ENCODE results near the gene PDE5A.
"Not testable (repeated sequence)": the region's sequence is repeated elsewhere in the genome, so short reads cannot be mapped to it uniquely, and the experiment has no call there.

PDE5A gene

DNA sequence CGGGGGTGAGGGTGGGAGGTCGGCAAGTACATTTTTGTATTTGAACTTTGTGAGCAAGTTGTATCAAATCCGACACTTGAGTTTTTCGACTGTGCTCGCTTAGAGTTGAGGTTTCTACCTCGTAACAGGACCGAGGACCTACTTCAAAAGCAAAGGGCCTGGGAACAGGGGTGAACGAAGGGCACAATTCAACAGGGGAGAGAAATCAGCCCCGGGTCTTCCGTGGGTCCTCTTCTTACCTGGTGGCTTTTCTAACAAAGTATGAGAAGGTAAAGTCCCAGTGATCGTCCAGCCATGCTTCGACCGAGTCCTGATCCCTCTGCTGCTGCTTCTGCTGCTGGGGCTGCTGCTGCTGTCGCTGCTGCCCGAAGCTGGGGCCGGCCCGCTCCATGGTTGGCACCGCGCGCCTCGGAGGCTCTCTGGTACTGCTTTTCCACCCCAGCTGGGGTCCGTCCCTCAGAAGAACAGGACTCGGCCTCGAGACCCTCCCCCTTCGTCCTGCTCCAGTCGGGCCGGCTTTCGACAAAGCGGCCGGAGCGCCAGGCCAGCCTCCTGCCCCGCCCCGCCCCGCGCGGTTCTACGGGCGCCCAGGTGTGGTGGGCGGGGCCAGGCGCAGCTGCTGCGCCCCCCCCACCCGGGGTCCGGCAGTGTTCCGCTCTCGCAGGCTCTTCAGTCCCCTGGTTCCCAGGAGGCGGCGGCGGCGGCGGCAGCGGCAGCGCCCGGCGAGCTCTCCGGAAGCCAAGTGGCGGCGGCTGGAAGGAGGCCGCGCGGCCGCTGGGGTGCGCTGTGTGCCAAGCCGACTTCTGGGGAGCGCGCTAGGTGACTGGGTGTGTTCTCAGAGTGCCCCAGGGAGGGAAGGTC lies at the start of gene PDE5A:
Gene PDE5A, minus strand, starts transcription at position 524 of the 861 bp plus-strand sequence. Its CDS starts 133 bp downstream, at position 391.
- peak; percentile 78 for DNase-seq

DNA sequence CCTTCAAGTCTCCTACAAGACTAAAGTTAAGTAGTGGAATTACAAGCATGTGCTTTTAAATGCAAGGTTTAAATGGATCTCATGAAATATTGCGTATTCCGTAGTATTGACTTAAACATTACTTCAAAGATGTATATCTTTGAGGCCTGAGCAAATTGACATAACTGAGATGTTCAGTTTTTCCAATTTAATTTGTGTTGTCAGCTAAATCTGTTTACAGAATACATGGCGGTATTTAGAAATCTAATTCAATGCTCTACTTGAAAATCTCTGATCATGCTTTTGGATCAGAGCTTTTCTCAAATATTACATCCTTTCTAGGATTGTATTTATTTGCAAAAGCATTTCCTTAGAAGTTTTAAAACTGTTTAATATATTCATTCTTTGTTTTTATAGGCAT lies 47.5 kb upstream of the PDE5A start:
- DNase-seq: no peak

DNA sequence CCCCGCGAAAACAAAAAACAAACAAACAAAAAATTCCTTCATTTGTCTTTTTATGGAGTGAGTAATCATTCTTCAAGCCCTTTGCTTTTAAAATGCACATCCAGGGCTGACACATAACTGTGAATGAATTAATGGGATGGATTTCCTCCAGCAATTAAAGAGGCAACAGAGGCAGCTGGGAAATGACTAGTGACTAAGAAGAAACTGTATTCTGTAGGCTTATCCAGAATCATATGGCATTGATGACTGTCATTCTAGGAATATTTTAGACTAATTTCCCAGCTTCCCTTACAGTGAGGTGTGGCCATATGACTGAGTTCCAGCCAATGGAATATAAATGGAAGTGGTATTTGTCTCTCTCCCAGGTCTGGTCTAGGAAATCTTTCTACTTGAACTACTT lies 46.8 kb upstream of the PDE5A start:
- no peak for DNase-seq

DNA sequence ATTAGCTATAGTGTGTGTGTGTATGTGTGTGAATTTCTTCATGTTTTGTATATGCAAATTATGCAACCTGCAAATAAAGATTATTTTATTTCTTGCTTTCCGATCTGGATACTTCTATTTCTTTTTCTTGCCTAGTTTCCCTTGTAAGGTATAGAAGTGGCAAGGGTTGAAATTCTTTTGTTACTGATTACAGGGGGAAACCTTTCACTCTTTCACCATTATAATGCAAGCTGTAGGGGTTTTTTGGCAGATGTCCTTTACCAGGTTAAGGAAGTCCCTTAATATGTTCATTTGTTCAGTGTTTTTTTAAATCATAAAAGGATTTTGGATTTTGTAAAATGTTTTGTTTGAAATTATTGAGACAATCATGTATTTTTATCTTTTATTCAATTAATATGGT lies 44.3 kb upstream of the PDE5A start:
- DNase-seq: no peak

DNA sequence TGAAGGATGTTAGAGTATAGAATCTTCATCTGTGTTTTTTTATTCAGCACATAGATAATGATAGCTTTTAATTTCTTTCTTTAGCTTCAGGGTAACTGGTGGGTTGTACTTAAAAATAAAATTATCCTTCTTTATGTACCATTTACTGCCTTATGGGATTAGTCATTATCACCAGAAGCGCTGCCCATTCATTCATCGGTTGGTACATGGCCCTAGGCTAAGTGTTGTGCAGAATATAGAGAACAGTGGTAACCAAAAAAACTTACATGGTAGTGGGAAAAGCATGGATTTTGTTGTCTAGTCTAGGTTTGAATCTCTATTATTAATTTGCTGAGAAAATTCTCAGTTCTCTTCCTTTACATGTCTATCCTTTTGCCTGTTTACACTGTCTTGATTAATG lies 43.5 kb upstream of the PDE5A start:
- DNase-seq: no peak

DNA sequence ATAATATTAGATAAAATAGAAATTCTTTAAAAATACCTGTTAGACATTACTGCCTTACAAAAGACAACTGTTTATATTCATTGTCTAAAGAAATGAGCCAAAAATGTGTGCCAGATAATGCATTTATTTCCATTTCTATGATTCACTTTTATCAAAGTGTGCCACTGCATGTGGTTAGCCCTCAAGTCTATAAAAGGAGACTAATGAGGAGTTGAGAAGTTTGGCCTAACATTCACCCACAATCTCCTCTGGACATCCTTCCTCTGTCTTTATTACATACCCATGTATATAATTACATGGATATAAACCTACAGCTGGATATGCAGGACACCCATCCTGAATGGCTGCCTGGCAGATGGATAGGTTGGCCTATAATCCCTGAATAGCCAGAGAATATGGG lies 42.6 kb upstream of the PDE5A start:
- no peak for DNase-seq

DNA sequence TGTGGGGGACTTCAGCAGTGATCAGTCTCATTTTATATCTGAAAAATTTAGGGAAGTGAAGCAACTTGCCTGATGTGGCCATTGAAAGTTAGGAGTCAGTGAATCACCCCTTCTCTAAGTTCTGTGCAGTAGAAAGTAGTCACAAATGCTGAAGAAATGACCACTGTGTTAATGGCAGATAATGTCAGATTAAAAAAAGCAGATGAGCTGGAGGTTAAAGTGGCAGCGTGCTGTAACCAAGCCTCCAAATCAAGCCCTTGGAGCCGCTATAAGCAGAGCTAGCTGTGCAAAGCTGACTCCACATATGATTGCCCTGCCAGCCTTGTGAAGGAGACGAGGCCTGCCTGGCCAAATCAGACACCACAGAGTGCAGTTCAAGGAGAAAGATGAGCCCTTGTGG lies 39.2 kb upstream of the PDE5A start:
- DNase-seq: no peak

DNA sequence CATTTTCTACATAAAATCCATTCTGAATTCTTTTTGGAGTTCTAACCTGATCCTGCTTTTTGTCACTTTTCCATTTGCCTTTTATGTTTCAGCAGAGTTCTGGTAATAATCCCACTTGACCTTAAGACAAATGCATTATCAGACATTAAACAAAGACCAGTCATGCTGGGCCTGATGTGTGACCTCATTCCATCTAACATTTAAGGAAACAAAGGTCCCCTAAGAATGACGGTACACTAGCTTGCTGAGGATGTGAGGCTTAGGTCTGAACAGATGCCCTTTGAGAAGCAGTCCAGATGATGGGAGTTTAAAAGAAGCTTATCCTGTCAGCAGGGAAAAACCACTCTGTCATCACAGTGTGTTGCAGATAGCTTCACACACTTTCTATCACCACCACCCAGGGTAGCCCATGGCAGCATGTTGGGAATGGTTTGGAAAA lies 38.1 kb upstream of the PDE5A start:
- no peak for DNase-seq

DNA sequence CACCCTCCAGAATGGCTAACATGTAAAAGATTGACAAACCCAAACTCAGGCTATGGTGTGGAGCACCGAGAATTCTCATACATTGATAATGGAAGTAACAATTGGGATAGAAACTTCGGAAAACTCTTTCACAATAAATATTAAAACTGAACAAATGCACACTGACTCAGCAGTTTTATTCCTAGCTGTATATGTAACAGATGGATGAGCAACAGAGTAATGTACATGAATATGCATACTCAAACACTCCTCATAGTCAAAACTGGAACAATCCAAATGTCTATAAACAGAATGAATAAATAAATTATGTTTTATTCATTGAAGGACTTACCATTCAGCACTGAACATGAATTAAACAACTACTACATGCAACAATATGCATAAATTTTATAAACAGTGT lies 37.1 kb upstream of the PDE5A start:
- no peak for DNase-seq

DNA sequence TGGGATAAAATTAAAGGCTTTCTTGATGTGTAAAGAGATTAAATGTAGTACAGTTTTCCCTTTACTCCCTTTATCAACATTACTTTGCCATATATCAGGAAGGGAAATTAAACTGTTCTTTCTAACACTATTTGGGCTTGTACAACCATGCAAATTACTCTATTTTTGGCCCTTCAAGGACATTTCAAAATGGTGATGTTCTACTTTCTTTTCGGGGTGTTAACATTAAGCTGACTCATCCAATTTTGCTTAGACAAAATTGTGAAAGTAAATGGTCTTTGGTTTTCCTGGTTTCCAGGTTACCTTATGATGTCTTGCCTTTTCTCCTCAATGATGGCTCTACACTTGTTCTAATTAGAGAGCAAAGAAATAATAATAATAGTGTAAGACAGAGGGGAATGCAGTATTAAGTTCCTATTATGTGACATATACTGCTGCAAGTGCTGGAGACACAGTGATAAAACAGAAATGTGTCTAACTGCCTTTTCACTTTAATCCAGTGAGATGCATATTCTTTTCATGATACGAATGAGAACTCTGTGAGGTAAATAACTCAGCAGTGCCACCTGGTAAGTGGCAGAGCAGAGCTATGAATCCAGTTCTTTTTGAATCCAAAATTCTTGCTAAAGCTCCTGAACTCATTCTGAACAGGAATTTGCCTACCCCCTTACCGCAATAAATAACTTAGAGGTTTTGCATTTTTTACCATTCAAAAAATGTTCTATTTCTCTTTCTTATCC lies 35.7 kb upstream of the PDE5A start:
- no peak for DNase-seq

DNA sequence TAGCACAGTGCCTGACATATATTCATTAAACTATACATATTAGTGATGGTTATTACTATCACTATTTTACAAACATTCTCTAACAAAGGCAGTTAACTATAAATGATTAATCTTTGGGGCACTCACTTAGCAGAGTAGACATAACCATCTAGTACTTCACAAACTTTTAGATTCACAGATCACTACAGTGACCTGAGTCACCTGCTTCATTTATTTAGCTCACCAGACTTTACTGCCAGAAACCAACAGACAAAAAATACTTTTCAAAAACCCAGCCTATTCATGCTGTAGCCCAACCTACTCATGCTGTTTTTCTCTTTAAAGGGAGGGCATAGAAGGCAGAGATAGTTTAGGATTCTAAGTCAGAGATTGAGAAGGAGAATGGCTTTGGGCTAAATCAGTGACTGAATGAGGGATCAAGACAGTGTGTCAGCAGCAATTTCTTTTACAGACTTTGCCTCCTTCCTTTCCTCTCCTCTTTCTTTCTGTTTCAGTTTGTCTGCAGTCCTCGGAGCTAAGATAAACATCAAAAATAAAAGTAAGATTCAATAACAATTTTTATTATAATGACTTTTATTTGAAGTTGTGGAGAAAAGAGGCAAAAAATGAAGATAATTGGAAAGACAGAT lies 34.7 kb upstream of the PDE5A start:
- no peak for DNase-seq

DNA sequence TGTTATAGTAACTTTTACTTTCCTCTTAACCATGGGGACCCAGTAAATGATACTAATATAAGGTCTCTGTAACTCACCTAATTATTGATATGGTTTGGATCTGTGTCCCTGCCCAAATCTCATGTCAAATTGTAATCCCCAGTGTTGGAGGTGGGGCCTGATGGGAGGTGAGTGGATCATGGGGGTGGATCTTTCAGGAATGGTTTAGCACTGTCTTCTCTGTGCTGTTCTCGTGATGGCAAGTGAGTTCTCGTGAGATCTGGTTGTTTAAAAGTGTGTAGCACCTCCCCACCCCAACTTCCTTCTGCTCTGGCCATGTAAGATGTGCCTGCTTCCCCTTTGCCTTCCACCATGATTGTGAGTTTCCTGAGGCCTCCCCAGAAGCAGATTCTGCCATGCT lies 34.0 kb upstream of the PDE5A start:
- not testable (repeated sequence) for DNase-seq

DNA sequence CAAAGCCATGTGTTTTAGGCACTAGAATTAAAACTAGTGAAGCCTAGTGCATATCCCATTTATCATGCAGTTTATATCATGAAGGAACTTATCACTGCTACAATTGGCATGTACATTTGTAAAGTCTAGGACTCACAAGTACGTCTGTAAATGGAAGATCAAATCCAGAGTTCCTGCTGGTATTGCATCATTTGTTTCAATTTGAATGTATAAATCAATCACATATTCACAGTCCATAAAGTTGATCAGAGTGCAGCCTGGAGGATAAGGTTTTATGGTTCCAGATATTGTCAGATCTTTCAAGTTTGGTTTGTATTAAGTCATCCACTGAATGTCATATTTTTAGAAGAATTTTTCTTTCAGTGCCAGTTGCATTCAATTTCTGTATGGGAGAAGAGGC lies 32.6 kb upstream of the PDE5A start:
- no peak for DNase-seq

DNA sequence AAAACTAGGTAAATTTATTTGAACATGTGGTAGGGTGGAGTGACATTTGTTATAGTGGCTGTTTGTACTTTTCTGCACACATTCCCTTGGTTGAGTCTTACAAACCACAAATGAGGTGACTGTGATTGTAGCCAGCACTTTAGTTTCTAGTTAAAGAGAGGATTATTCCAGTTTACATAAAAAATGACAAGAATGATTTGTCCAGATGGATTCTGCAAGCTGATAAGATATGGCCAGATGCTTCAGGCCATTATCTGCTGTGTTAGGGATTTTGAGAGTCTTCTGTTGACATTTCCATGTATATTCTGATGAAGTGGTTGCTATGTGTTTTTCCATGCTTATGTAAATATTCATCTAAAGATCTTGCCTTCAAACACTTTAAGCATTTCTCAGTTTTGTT lies 31.0 kb upstream of the PDE5A start:
- DNase-seq: peak; percentile 52

DNA sequence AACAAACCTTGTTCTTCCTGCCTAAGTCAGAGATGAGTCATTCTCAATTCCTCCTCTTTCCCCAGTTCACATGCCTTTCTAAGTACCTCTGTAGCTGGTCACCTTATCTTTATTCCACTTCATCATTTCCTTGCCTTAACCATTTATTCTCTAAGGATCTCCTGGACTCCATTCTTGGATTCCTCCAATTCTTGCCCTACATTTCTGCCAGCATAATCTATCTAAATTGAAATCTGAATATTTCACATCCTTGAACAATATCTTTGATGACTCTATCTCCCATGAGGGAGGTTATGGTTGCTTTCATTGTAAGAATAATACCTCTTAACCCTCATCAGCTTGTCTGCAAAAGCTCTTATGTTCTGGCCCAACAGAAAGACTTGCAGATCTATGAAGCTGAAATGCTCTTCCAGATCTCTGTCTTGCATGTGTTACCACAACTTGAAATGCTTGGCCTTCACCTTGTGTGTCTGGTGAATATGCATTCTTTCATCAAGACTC lies 28.6 kb upstream of the PDE5A start:
- DNase-seq: peak; percentile 21

DNA sequence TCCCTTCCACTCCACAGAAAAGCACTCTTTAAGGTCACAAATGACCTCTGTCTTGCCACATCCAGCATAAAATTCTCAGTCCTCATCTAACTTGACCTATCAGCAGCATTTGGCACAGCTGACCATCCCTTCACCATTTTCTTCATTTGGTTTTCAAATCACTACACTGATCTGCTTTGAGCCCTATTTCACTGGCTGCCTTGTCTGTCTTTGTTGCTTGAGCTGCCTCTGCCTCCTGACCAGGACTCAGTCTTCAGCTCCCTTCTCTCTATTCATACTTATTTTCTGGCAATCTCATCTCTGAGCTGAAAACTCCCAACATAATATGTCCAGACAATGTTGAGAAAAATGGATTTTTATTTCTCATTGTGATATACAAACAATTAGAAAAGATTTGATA lies 27.7 kb upstream of the PDE5A start:
- DNase-seq: no peak

DNA sequence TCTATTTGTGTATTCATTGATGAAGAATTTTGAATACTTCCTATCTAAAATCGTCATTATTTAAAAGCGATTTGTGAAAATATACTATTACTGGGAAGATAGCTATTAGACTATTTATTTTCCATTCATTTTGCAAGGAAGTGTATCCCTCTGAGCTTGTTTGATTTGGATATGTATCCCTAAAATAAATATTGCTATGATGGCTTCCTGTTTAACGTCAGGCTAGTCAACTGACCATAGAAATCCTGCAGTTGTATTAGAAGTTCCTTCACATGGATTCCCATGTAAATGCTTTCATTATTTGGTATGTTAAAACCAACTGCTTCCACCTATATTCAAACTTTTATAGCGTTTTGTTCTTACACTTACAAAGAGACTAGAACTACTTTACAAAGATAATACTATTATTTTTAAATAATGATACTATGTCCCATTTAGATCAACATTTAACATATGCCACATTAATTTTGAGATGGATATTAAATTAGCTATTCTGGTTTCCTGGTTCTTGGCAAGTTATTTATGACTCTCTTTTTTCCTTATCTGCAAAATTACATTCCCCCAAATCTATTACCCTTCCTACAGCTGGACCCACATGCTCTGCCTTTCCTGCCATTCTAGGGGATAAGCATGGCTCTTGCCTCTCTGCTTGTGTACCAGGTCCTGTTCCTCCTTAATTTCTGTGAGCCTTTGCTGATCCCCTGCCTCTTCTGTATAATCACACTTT lies 26.7 kb upstream of the PDE5A start:
- no peak for DNase-seq

DNA sequence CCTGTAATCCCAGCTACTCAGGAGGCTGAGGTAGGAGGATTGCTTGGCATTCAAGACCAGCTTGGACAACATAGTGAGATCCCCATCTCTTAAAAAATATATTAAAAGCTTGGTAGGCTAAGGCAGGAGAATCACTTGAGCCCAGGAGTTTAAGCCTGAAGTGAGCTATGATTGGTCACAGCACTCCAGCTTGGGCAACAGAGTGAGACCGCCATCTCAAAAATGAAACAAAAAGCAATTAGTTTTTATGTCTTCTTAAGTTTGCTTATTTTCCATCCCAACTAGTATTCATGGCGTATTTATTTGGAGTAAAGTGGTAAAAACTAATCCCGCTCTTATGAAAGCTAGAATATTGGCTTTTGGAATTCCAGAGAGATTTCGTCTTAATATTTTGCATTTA lies 25.4 kb upstream of the PDE5A start:
- no peak for DNase-seq

DNA sequence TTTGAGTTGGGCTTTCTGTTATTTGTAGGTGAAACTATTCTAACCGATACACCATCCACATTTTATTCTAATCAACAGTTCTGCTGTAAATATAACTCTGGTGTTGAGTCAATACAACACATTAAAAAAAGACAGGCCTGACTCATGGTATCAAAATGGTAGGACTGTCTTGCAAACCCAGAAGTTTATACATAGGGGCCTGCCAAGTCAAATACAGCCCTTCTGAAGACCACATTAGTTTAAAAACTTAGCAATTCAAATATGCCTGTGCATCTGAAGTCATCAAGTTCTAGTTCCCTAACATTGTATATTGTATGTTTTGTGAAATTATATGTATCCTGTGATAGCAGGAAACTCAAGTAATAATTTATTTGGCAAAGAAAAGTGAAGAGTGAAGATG lies 24.4 kb upstream of the PDE5A start:
- DNase-seq: peak; percentile 39

DNA sequence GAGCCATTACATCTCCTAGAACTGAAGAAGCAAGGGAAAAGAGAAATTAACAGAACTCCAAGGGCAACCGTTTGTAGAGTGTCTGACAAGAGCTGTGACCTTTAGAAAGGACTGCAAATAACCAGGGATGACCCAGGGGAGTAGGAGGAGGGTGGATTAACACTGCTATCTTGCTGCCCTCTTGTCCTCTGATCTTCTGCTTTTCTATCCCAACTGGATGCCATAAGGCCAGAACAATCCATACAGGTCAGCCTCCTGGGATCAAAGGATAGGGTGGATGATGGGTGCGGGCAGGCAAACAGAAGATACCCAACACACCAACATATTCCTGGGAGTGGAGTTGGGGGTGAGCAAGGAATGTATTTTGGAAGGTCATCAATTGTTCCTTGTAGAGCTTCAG lies 19.8 kb upstream of the PDE5A start:
- no peak for DNase-seq

DNA sequence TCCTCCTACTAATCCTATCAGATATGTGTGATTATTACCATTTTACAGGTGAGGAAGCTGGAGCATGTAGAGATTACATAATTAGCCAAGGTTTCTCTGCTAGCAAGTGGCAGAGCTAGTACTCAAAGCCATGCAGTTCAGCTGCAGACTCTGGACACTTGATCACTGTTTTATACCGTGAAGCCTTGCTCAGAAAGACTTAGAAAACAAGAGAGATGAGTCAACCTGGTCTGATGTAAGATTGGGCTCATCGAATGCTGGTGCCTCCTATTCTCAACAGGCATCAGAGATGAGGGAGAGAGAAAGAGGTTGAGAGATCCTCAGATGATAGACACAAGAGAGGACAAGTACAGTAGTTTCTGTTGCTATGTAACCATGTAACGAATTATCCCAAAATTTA lies 19.0 kb upstream of the PDE5A start:
- DNase-seq: no peak

DNA sequence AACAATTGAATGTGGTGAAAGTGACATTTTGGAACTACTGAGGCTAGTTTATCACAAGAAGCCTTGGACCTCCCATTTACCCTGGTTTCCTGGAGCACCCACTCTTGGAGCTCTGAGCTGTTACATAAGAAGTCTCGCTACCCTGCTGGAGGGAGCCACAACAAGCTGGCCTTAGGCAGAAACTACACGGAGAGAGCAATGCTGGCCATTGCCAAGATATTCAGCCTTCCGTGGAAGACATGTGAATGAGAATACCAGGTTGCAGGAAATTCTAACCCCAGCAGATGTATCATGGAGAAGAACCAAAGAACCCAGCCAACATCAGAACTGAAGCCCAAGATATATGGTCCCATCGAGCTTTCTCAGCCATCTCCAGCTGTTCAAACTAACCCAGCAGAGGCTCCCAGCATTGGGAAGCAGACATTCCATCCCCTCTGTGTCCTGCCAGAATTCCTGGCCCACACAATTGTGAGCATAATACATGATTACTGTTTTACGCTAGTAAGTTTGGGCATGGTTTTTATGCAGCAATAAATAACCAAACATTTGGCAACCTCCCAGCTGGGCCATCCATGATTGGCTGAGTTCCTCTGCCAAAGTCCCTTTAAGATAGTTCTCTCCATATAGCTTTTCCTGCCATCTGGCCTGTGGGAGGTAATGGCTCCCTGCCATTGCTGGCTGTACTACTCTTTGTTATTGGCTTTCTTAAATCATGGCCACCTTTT lies 17.9 kb upstream of the PDE5A start:
- no peak for DNase-seq

Data from EL (cell line).